ENCODE data around the gene ADAMTS14. TPM values are rescaled to one million over a fixed set of nuclear protein-coding genes. Genes with fewer than 3 reads are reported as not detected.

ADAMTS14 gene
- total RNA-seq, 1 donor from 2014 or later, result 19.4 TPM

GRCh38 chr10:70656489-70656888, 15.8 kb upstream of the ADAMTS14 start:
- DNase-seq (ENCODE audit: low read depth), result peak; percentile 100
- Mint-ChIP-seq H3K36me3 (ENCODE audit: low read depth, unreplicated experiment) (peaks cover 9% of the 10 kb centered on the region), H3K27me3 (ENCODE audit: low read depth, unreplicated experiment) (no peaks in the 10 kb centered on the region), H3K4me1 (ENCODE audit: low read depth, unreplicated experiment) (peaks cover 37% of the 10 kb centered on the region), H3K9me3 (ENCODE audit: unreplicated experiment) (peaks cover 17% of the 10 kb centered on the region), H3K27ac (ENCODE audit: unreplicated experiment) (peak overlapping the region; percentile 96), H3K4me3 (ENCODE audit: unreplicated experiment) (peak overlapping the region; percentile 6)
- peak; percentile 98 for FAIRE-seq
- peak overlapping the region; percentile 84 for H3K9ac ChIP-seq (ENCODE audit: low read length)
- H3K9me3 ChIP-seq (ENCODE audit: insufficient read depth, low read depth, low read length), result peaks cover 12% of the 10 kb centered on the region
- H3K27ac ChIP-seq (ENCODE audit: low read depth, low read length), result peak overlapping the region; percentile 98
- H3K27me3 ChIP-seq (ENCODE audit: insufficient read depth, low read length), result no peaks in the 10 kb centered on the region
- H4K20me1 ChIP-seq (ENCODE audit: insufficient read depth, low read length), result no peaks in the 10 kb centered on the region
- no peaks in the 10 kb centered on the region for H3K79me2 ChIP-seq (ENCODE audit: insufficient read depth, low read length)
- H3K4me1 ChIP-seq (ENCODE audit: insufficient read depth, low read length), result peaks cover 36% of the 10 kb centered on the region
- no peaks in the 10 kb centered on the region for H3K36me3 ChIP-seq (ENCODE audit: insufficient read depth, low read length)
- no peak overlapping the region for H3K4me3 ChIP-seq (ENCODE audit: insufficient read depth, low read depth, low read length)
- no peak for TF ChIP-seq EZH2 (IDR thresholded peaks at IDR 0.05; ENCODE audit: insufficient read depth, low read length)
- TF ChIP-seq, protein P1, sequence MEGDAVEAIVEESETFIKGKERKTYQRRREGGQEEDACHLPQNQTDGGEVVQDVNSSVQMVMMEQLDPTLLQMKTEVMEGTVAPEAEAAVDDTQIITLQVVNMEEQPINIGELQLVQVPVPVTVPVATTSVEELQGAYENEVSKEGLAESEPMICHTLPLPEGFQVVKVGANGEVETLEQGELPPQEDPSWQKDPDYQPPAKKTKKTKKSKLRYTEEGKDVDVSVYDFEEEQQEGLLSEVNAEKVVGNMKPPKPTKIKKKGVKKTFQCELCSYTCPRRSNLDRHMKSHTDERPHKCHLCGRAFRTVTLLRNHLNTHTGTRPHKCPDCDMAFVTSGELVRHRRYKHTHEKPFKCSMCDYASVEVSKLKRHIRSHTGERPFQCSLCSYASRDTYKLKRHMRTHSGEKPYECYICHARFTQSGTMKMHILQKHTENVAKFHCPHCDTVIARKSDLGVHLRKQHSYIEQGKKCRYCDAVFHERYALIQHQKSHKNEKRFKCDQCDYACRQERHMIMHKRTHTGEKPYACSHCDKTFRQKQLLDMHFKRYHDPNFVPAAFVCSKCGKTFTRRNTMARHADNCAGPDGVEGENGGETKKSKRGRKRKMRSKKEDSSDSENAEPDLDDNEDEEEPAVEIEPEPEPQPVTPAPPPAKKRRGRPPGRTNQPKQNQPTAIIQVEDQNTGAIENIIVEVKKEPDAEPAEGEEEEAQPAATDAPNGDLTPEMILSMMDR (IDR thresholded peaks at IDR 0.05; ENCODE audit: insufficient read depth, low read depth, low read length), result no peak
- peak overlapping the region; percentile 62 for H3K4me2 ChIP-seq (ENCODE audit: low read length)
- H2AFZ ChIP-seq (ENCODE audit: low read depth, low read length), result no peak overlapping the region

- Mint-ChIP-seq H3K27ac (ENCODE audit: unreplicated experiment) (peak overlapping the region; percentile 96), H3K36me3 (ENCODE audit: low read depth, unreplicated experiment) (peaks cover 7% of the 10 kb centered on the region), H3K9me3 (ENCODE audit: unreplicated experiment) (peaks cover 17% of the 10 kb centered on the region), H3K4me1 (ENCODE audit: low read depth, unreplicated experiment) (peaks cover 37% of the 10 kb centered on the region), H3K27me3 (ENCODE audit: low read depth, unreplicated experiment) (no peaks in the 10 kb centered on the region), H3K4me3 (ENCODE audit: unreplicated experiment) (no peak overlapping the region)
- Histone ChIP-seq H3K4me1 (ENCODE audit: insufficient read depth, low read length) (peaks cover 36% of the 10 kb centered on the region), H3K27ac (ENCODE audit: low read depth, low read length) (peak overlapping the region; percentile 98), H3K9me3 (ENCODE audit: insufficient read depth, low read depth, low read length) (peaks cover 12% of the 10 kb centered on the region), H3K27me3 (ENCODE audit: insufficient read depth, low read length) (no peaks in the 10 kb centered on the region), H3K9ac (ENCODE audit: low read length) (peak overlapping the region; percentile 84), H3K36me3 (ENCODE audit: insufficient read depth, low read length) (no peaks in the 10 kb centered on the region), H3K79me2 (ENCODE audit: insufficient read depth, low read length) (no peaks in the 10 kb centered on the region), H3K4me3 (ENCODE audit: insufficient read depth, low read depth, low read length) (peak overlapping the region; percentile 9), H3K4me2 (ENCODE audit: low read length) (peak overlapping the region; percentile 62), H4K20me1 (ENCODE audit: insufficient read depth, low read length) (no peaks in the 10 kb centered on the region), H2AFZ (ENCODE audit: low read depth, low read length) (no peak overlapping the region)
- DNase-seq (ENCODE audit: low read depth), result peak; percentile 62
- TF ChIP-seq, protein P1 (IDR thresholded peaks at IDR 0.05; ENCODE audit: insufficient read depth, low read depth, low read length), result no peak
- no peak for TF ChIP-seq EZH2 (IDR thresholded peaks at IDR 0.05; ENCODE audit: insufficient read depth, low read length)
- no peak for FAIRE-seq
Observed at GRCh38 chr10:70657041-70657440, 15.3 kb upstream of the ADAMTS14 start.

- no peaks in the 10 kb centered on the region for H3K27me3 ChIP-seq (ENCODE audit: insufficient read depth, low read length)
- Mint-ChIP-seq H3K9me3 (ENCODE audit: unreplicated experiment) (peaks cover 13% of the 10 kb centered on the region), H3K4me3 (ENCODE audit: unreplicated experiment) (no peak overlapping the region), H3K27me3 (ENCODE audit: low read depth, unreplicated experiment) (no peaks in the 10 kb centered on the region), H3K36me3 (ENCODE audit: low read depth, unreplicated experiment) (peaks cover 6% of the 10 kb centered on the region), H3K27ac (ENCODE audit: unreplicated experiment) (no peak overlapping the region), H3K4me1 (ENCODE audit: low read depth, unreplicated experiment) (peaks cover 35% of the 10 kb centered on the region)
- no peak for TF ChIP-seq EZH2 (IDR thresholded peaks at IDR 0.05; ENCODE audit: insufficient read depth, low read length)
- TF ChIP-seq, protein P1 (IDR thresholded peaks at IDR 0.05; ENCODE audit: insufficient read depth, low read depth, low read length), result no peak
- peaks cover 12% of the 10 kb centered on the region for H3K9me3 ChIP-seq (ENCODE audit: insufficient read depth, low read depth, low read length)
- no peak overlapping the region for H3K27ac ChIP-seq (ENCODE audit: low read depth, low read length)
- H2AFZ ChIP-seq (ENCODE audit: low read depth, low read length), result no peak overlapping the region
- H3K4me3 ChIP-seq (ENCODE audit: insufficient read depth, low read depth, low read length), result no peak overlapping the region
- no peaks in the 10 kb centered on the region for H3K79me2 ChIP-seq (ENCODE audit: insufficient read depth, low read length)
- DNase-seq (ENCODE audit: low read depth) (no peak), FAIRE-seq (no peak)
- no peaks in the 10 kb centered on the region for H4K20me1 ChIP-seq (ENCODE audit: insufficient read depth, low read length)
- H3K9ac ChIP-seq (ENCODE audit: low read length), result no peak overlapping the region
- no peak overlapping the region for H3K4me2 ChIP-seq (ENCODE audit: low read length)
- no peaks in the 10 kb centered on the region for H3K36me3 ChIP-seq (ENCODE audit: insufficient read depth, low read length)
- H3K4me1 ChIP-seq (ENCODE audit: insufficient read depth, low read length), result peaks cover 25% of the 10 kb centered on the region
Observed at GRCh38 chr10:70658582-70659136, 13.6 kb upstream of the ADAMTS14 start.

Measured in astrocyte (in vitro differentiated cells and primary cell).